ENCODE results near the gene ROBO1.

Gene ROBO1

GRCh38 chr3:78860567-78860966, 907.2 kb downstream of the ROBO1 start:
- Histone ChIP-seq H3K36me3 (ENCODE audit: insufficient read depth, low read length) (no peaks in the 10 kb centered on the region), H3K27me3 (ENCODE audit: insufficient read depth, low read length) (no peaks in the 10 kb centered on the region), H3K4me1 (ENCODE audit: insufficient read depth, low read length) (peaks cover 9% of the 10 kb centered on the region), H3K9ac (ENCODE audit: low read depth, low read length) (no peak overlapping the region), H3K9me3 (ENCODE audit: insufficient read depth, low read depth, low read length) (no peaks in the 10 kb centered on the region), H3K27ac (ENCODE audit: low read depth, low read length) (no peak overlapping the region), H3K4me3 (ENCODE audit: low read length) (no peak overlapping the region)
- WGBS: 93% methylated on average over 4 of the region's 4 CpGs

GRCh38 chr3:78858910-78859309, 908.9 kb downstream of the ROBO1 start:
- Histone ChIP-seq H3K9me3 (ENCODE audit: insufficient read depth, low read depth, low read length) (no peaks in the 10 kb centered on the region), H3K4me1 (ENCODE audit: insufficient read depth, low read length) (peaks cover 16% of the 10 kb centered on the region), H3K27ac (ENCODE audit: low read depth, low read length) (no peak overlapping the region), H3K4me3 (ENCODE audit: low read length) (no peak overlapping the region), H3K9ac (ENCODE audit: low read depth, low read length) (no peak overlapping the region), H3K27me3 (ENCODE audit: insufficient read depth, low read length) (no peaks in the 10 kb centered on the region), H3K36me3 (ENCODE audit: insufficient read depth, low read length) (no peaks in the 10 kb centered on the region)
- WGBS: 93% methylated on average over 4 of the region's 4 CpGs

GRCh38 chr3:78858174-78858573, 909.6 kb downstream of the ROBO1 start:
- Histone ChIP-seq H3K9me3 (ENCODE audit: insufficient read depth, low read depth, low read length) (no peaks in the 10 kb centered on the region), H3K4me3 (ENCODE audit: low read length) (no peak overlapping the region), H3K4me1 (ENCODE audit: insufficient read depth, low read length) (peaks cover 16% of the 10 kb centered on the region), H3K9ac (ENCODE audit: low read depth, low read length) (no peak overlapping the region), H3K36me3 (ENCODE audit: insufficient read depth, low read length) (no peaks in the 10 kb centered on the region), H3K27ac (ENCODE audit: low read depth, low read length) (no peak overlapping the region), H3K27me3 (ENCODE audit: insufficient read depth, low read length) (no peaks in the 10 kb centered on the region)
- 85% methylated on average over 1 of the region's 1 CpG for WGBS

- Histone ChIP-seq H3K27ac (ENCODE audit: low read depth, low read length) (no peak overlapping the region), H3K36me3 (ENCODE audit: insufficient read depth, low read length) (no peaks in the 10 kb centered on the region), H3K9ac (ENCODE audit: low read depth, low read length) (no peak overlapping the region), H3K9me3 (ENCODE audit: insufficient read depth, low read depth, low read length) (no peaks in the 10 kb centered on the region), H3K27me3 (ENCODE audit: insufficient read depth, low read length) (no peaks in the 10 kb centered on the region), H3K4me1 (ENCODE audit: insufficient read depth, low read length) (peaks cover 16% of the 10 kb centered on the region), H3K4me3 (ENCODE audit: low read length) (no peak overlapping the region)
- WGBS: 93% methylated on average over 6 of the region's 6 CpGs
Observed at GRCh38 chr3:78857494-78858111, 910.2 kb downstream of the ROBO1 start.

- Histone ChIP-seq H3K36me3 (ENCODE audit: insufficient read depth, low read length) (no peaks in the 10 kb centered on the region), H3K4me1 (ENCODE audit: insufficient read depth, low read length) (peaks cover 23% of the 10 kb centered on the region), H3K4me3 (ENCODE audit: low read length) (no peak overlapping the region), H3K27ac (ENCODE audit: low read depth, low read length) (no peak overlapping the region), H3K27me3 (ENCODE audit: insufficient read depth, low read length) (no peaks in the 10 kb centered on the region), H3K9ac (ENCODE audit: low read depth, low read length) (no peak overlapping the region), H3K9me3 (ENCODE audit: insufficient read depth, low read depth, low read length) (no peaks in the 10 kb centered on the region)
- 100% methylated on average over 2 of the region's 2 CpGs for WGBS
Observed at GRCh38 chr3:78856164-78856563, 911.6 kb downstream of the ROBO1 start.

GRCh38 chr3:78855190-78855589, 912.6 kb downstream of the ROBO1 start:
- Histone ChIP-seq H3K27me3 (ENCODE audit: insufficient read depth, low read length) (no peaks in the 10 kb centered on the region), H3K4me3 (ENCODE audit: low read length) (no peak overlapping the region), H3K4me1 (ENCODE audit: insufficient read depth, low read length) (peaks cover 24% of the 10 kb centered on the region), H3K9ac (ENCODE audit: low read depth, low read length) (no peak overlapping the region), H3K36me3 (ENCODE audit: insufficient read depth, low read length) (no peaks in the 10 kb centered on the region), H3K27ac (ENCODE audit: low read depth, low read length) (no peak overlapping the region), H3K9me3 (ENCODE audit: insufficient read depth, low read depth, low read length) (no peaks in the 10 kb centered on the region)
- 92% methylated on average over 4 of the region's 5 CpGs for WGBS

- Histone ChIP-seq H3K27ac (ENCODE audit: low read depth, low read length) (no peak overlapping the region), H3K9ac (ENCODE audit: low read depth, low read length) (no peak overlapping the region), H3K36me3 (ENCODE audit: insufficient read depth, low read length) (no peaks in the 10 kb centered on the region), H3K9me3 (ENCODE audit: insufficient read depth, low read depth, low read length) (no peaks in the 10 kb centered on the region), H3K4me1 (ENCODE audit: insufficient read depth, low read length) (peaks cover 16% of the 10 kb centered on the region; the same call in 1 of the 2 replicates), H3K27me3 (ENCODE audit: insufficient read depth, low read length) (no peaks in the 10 kb centered on the region), H3K4me3 (ENCODE audit: low read length) (no peak overlapping the region)
- WGBS: 92% methylated on average over 6 of the region's 7 CpGs
Observed at GRCh38 chr3:78848392-78849288, 919.2 kb downstream of the ROBO1 start.

- Histone ChIP-seq H3K4me1 (ENCODE audit: insufficient read depth, low read length) (peaks cover 16% of the 10 kb centered on the region; the same call in 1 of the 2 replicates), H3K4me3 (ENCODE audit: low read length) (no peak overlapping the region), H3K27me3 (ENCODE audit: insufficient read depth, low read length) (no peaks in the 10 kb centered on the region), H3K36me3 (ENCODE audit: insufficient read depth, low read length) (no peaks in the 10 kb centered on the region), H3K9me3 (ENCODE audit: insufficient read depth, low read depth, low read length) (no peaks in the 10 kb centered on the region), H3K27ac (ENCODE audit: low read depth, low read length) (no peak overlapping the region), H3K9ac (ENCODE audit: low read depth, low read length) (no peak overlapping the region)
- WGBS: 100% methylated on average over 2 of the region's 3 CpGs
Observed at GRCh38 chr3:78847603-78848002, 920.2 kb downstream of the ROBO1 start.

- peaks cover 16% of the 10 kb centered on the region; the same call in 1 of the 2 replicates for H3K4me1 ChIP-seq (ENCODE audit: insufficient read depth, low read length)
- H3K27ac ChIP-seq (ENCODE audit: low read depth, low read length): no peak overlapping the region
- no peaks in the 10 kb centered on the region for H3K36me3 ChIP-seq (ENCODE audit: insufficient read depth, low read length)
- H3K9me3 ChIP-seq (ENCODE audit: insufficient read depth, low read depth, low read length): no peaks in the 10 kb centered on the region
- no peaks in the 10 kb centered on the region for H3K27me3 ChIP-seq (ENCODE audit: insufficient read depth, low read length)
- WGBS: 91% methylated on average over 4 of the region's 4 CpGs
- H3K4me3 ChIP-seq (ENCODE audit: low read length): no peak overlapping the region
- H3K9ac ChIP-seq (ENCODE audit: low read depth, low read length): no peak overlapping the region
Observed at GRCh38 chr3:78847203-78847602, 920.6 kb downstream of the ROBO1 start.

GRCh38 chr3:78846718-78847117, 921.1 kb downstream of the ROBO1 start:
- H3K4me1 ChIP-seq (ENCODE audit: insufficient read depth, low read length): peaks cover 15% of the 10 kb centered on the region; the same call in 1 of the 2 replicates

GRCh38 chr3:78845605-78846004, 922.2 kb downstream of the ROBO1 start:
- no peaks in the 10 kb centered on the region for H3K36me3 ChIP-seq (ENCODE audit: insufficient read depth, low read length)
- WGBS: 95% methylated on average over 2 of the region's 3 CpGs
- H3K9ac ChIP-seq (ENCODE audit: low read depth, low read length): no peak overlapping the region
- no peak overlapping the region for H3K4me3 ChIP-seq (ENCODE audit: low read length)
- H3K27ac ChIP-seq (ENCODE audit: low read depth, low read length): no peak overlapping the region
- H3K27me3 ChIP-seq (ENCODE audit: insufficient read depth, low read length): no peaks in the 10 kb centered on the region
- H3K9me3 ChIP-seq (ENCODE audit: insufficient read depth, low read depth, low read length): no peaks in the 10 kb centered on the region
- peaks cover 9% of the 10 kb centered on the region; the same call in 1 of the 2 replicates for H3K4me1 ChIP-seq (ENCODE audit: insufficient read depth, low read length)

More at GRCh38 chr3:78846718-78847117, 921.1 kb downstream of the ROBO1 start:
- no peak overlapping the region for H3K27ac ChIP-seq (ENCODE audit: low read depth, low read length)
- no peaks in the 10 kb centered on the region for H3K36me3 ChIP-seq (ENCODE audit: insufficient read depth, low read length)
- no peaks in the 10 kb centered on the region for H3K9me3 ChIP-seq (ENCODE audit: insufficient read depth, low read depth, low read length)
- WGBS: 73% methylated on average over 2 of the region's 3 CpGs
- H3K9ac ChIP-seq (ENCODE audit: low read depth, low read length): no peak overlapping the region
- no peaks in the 10 kb centered on the region for H3K27me3 ChIP-seq (ENCODE audit: insufficient read depth, low read length)
- no peak overlapping the region for H3K4me3 ChIP-seq (ENCODE audit: low read length)

Data from HUES64 (cell line).